ENCODE results near the gene NAV2. TPM values are rescaled to one million over a fixed set of nuclear protein-coding genes. Genes with fewer than 3 reads are reported as not detected.

Gene NAV2
- total RNA-seq, 1 donor from 2014 or later = 6.8 TPM

DNA sequence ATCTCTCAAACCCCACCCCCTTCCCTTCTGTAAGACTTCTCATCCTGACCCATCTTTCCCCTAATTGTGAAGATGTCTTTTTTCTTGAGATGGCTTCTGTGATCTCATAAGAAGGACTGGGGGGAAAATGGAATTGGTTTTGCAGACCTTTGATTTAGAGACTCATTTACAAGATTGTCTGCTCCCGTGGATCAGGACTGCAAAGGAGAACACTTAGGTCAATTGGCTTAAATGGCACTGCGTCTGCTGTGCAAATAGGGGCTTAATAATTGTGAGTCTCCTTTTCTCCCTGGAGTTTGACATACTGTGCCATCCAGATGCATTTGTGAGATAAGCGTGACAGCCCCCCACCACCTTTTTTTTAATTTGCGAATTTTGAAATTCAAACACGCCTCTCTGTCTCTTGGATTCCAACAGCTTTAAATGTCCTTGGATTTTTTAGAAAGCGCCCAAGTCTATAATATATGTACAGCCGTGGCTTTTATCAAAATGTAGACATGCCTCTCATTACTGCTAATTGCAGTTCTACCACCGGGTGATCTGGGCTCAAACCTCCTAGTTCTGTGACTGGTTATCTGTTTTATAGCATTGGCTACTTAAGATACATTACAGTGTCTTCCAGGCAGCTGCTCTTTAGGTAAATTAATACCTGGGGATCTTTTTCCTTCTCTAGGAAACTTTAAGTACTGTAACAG is 297.7 kb downstream of the NAV2 start:
- no peak for DNase-seq

DNA sequence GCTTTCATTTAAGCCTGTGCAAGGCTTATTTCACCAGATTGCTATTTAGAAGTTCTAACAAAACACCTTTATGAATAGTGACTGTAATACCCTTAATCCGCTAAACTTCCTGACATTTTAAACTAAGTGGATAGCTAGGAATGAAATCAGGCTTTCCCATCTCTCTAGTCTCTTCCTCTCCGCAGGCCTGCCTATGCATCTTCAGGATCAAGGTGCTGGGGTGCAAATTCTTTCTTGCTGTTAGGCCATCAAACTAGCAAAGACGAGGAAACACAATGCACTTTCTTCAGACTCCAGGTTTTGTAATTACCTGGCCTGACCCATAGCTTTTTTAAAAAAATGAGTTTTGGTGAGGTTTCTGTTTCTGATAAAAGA is 298.2 kb downstream of the NAV2 start:
- DNase-seq = no peak

DNA sequence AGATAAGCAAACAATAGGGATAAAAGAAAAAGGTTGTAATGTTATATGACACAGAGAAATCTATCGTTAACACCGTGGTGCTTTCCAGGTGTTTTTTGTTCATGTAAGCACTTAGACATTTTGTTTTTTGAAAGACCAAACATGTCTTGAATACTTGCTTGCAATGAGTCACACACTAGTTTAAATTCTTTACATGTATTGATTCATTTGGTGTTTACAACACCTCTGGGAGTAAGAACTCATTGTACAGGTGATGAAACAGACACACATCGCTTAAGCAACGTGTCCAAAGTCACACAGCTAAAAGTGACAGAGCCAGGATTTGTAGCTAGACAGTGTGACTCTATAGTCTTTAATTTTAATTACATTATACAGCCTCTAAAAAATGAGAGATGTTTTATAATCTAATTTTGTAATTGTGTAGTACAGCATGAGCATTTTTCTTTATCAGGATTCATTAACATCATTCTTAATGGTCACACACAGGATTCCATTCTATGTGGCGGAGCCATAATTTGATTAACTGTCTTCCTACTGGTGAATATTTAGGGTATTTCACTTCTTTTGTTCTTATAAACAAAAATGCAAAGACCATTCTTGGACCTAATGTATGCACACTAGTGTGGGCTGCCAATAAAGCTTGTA is 298.8 kb downstream of the NAV2 start:
- DNase-seq = no peak

DNA sequence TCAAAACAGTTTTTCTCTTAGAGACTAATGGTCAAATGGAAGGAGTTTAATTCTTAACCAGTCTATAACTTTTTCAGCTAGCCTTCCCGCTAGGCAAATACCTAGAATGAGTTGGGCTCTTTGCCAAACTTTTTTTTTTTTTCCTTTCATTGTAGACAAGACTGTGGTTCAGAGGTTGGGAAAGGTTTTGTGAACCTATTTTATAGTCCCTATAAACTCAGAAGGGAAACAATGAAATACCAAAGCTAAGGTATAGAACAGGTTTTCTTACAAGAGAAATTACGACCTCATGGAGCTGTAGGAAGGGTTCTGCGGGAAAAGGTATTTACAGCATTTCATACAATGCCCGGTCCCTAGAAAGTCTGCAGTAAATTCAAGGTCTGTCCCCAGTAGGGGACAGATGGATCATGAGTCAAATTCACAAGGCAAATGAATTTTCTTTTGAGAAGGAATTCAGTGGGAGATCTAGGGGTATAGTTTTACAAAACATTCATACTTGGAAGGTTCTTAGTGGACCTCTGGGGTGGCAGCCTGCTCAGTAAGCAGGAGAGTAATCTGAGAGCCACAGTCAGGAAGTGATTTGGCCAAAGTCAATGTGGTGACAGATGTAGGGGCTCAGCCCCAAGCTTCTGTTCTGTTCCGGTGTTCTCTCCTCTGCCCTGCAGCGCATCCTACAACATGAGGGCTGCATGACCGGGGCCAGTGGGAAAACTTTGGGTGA is 300.9 kb downstream of the NAV2 start:
- peak; percentile 61 for DNase-seq

DNA sequence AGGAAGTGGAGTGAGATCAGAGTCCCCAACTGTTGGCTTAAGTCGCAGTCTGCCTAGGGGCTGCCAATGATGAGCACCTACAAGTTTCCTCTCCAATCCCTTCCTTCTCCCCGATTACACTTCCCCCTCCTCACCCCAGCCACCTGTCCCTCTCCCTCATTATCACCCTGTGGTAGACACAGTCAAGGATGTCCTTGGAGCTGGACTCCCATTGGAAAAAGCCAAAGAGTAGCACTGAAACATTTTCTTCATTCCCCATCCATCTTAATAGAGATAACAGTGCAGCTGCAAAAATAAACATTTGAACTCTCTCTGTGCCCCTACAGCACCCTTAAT is 301.4 kb downstream of the NAV2 start:
- no peak for DNase-seq

DNA sequence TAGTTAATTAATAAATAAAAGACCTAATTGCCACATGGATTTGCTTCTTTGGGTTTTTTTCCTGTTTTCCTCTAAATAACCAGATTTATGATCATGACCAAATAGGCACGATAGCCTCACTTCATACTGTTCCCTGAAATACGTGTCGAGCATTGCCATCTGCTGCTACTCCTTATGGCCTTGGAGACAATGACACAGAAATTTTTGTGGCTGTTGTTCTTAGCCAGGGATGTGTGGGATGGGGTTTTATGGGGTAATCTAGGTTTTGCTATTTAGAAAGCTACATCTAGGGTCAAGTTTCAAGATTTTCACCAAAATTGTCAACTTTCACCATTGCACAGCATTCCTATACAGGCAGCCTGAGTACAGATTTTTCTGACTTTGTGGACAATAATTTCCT is 302.5 kb downstream of the NAV2 start:
- DNase-seq = no peak

DNA sequence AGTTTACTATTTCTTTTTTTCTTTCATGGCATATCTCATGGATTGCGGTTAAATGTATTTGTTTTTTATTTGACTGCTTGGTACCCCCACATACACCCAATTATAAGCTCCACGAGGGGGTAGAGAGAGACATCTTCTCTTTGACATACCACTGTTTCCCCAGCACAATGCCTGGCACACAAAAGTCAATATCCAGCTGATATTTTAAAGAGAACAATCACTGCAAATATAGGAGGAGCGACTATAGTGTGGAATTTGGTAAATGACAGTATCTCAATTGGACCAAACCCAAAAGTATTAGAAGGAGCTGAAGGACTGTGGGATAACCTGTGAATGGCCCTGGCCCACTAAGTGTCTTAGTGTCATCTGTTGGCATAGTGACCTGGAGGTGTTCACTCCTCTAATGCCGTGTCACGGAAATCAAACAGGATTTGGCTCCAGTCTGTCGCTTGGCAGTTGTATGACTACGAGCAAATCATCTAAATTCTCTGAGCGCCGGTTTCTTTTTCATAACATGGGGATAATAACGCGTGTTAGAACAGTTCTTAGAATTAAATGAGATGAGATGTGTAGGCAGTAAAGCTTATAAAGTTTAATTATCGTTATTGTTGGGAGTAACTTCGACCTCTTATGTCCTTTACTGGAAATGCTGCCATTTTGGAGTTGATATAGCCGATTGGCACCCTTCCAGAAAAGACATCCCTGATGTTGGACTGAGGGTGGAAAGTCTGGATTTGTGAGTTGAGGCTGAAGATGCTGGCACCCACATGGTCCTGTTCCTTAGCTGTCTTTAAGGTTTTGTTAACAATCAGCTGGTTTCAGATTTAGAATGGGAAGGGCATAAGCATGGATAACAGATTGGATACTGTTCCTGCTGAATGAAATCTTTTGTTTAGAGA is 303.1 kb downstream of the NAV2 start:
- DNase-seq = peak; percentile 43

DNA sequence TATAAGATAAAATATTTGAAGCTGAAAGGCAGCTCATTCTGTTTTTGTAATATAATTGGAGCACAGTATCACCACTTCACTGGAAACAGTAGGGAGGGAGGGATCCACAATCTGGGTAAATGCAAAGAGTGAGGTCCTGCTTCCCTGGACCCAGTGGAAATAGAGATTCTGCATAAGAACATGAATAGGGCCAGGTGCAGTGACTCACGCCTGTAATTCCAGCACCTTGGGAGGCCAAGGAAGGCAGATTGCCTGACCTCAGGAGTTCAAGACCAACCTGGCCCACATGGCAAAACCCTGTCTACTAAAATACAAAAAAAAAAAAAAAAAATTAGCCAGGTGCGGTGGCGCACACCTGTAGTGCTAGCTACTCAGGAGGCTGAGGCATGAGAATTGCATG is 303.9 kb downstream of the NAV2 start:
- no peak for DNase-seq

DNA sequence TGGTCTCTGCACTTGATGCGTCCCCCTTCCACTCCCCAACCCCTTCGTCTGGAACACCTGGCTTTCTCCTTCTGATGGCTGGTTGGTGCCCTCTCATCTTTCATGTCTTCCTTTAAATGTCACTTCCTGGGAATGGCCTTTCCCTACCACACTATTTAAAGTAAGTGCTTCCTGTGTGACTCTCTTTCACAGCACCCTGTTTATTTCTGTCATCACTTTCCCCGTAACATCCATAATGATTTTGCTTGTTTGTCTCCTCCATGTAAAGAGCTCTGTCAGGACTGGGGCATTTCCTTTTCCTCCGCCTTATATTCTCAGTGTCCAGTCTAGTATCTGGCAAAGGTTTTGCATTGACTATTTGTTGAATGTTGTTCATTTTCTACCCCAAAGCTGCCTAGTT is 304.7 kb downstream of the NAV2 start:
- no peak for DNase-seq

DNA sequence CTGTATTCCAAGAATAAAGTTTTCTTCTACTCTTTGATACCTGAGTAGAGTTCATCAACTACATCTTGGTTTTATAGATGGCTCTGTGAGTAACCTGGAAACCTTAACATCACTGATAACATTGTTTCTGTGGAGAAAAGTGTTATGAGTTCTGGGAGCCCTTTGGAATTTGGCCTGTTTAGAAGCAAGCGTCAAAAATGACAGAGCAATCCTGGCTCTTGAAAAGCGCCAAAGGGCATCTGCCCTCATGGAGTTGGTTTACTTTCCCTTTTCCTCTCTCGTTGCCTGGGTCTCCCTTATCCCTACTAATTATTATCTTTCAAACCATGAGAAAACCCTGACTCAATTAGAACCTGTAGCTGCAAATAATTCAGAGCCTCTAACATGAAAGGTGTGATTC is 307.6 kb downstream of the NAV2 start:
- DNase-seq = no peak

DNA sequence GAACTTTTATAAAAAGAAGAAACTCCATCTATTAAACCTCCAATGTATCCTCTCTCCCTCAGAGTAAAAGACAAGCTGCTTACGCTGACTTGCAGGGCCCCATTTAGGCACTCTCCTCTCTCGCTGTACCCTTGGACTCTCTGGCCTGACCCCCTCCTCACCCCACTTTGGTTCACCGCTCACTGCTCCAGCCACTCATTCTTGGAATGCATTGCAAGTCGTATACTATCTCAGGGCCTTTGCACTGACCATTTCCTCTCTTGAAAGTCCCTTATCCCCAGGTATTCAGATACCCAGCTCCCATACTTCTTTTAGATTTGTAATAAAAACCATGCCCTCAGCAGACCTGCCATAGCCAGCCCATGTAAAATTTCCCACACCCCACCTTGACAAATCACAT is 308.1 kb downstream of the NAV2 start:
- no peak for DNase-seq

DNA sequence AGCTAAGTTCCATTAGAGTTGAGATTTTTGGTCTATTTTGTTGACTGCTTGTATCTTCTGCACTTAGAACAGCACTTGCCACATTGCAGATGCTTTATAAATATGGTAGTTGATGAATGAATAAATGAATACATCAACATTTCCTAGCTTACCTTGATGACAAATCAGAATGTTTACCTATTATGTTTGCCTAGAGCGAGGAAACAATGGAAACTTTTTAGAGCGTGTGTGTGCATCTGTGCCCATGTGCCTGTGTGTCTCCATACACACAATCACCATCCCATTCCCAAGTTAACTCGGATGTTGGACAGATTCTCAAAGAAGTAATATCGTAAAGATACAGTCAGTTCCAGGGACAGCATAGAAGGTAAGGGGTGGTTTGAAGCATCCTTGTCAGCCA is 308.6 kb downstream of the NAV2 start:
- DNase-seq = no peak

DNA sequence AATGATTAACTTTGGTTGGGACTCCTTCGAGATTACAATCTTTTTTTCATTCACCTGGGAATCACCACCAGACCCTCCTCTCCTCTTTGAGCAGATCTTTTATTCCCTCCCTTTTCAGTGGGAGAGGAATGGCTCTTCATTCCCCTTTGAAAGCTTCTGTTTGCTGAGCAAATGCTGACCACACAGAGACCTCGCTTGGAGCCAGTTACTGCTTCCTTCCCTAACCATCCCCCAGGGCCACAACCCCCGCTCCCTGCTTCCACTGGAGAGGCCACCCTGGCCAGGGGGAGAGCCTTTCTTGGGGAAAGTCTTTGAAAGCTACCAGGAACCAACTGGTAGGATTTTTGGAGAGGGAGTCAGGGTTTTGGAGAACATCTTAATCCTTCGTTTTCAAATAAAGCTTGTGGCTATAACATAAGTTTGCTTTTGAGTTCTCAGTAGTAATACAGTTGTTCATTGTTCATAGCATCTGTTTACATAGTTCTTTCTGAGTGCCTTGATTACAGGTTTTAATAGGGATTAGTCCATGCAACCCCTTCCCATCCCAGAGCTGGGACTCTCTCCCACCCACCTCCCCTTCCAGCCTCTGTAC is 309.2 kb downstream of the NAV2 start:
- peak; percentile 56 for DNase-seq

DNA sequence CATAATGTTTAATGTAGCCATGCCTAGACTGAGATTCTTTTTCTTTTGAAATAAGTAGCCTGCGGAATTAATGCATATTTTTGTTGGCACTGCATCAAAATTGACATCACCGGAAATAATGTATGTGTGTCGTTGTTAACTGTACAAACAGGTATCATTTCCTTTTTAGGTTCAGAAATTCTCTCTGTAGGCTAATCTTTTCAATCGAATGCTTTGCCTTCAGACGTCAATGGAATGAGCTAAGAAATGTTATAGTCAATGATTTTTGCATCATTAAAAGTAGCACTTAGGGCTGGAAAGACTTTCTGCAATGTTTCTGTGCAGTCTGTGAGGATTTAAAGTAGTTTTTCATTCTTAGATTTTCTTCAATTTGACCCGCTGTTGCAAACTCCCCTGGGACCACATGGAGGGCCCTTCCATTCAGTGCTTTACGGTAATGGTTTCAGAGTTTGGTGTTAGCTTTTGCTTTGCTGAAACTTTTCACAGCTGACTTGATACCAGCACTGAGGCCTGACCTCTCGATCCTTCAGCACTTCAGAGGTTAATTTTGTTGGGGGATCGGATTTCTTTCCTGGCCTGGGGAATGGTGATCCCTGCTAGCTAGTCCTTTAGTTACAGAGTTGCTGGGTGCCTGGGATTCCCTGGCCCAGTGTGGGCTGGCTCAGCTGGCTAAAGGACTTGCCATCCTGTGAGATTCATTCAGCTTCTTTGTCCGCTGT is 309.9 kb downstream of the NAV2 start:
- DNase-seq = peak; percentile 78

DNA sequence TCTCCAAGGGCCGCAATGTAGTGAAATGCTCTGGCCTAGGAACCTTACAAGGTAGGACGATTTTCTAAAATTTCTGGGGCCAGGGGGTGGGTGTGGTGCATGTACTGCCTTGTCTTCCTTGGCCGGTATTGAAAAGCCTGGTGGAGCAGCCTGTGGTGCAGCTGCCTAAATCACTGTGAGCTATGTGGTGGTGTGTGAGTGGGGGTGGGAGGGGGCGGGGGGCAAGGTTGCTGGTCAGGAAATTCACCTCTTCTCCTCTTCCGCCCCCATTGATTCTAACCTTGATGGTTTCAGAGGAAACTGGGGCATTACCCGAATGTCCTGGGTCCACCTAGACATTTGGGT is 310.4 kb downstream of the NAV2 start:
- DNase-seq = no peak

DNA sequence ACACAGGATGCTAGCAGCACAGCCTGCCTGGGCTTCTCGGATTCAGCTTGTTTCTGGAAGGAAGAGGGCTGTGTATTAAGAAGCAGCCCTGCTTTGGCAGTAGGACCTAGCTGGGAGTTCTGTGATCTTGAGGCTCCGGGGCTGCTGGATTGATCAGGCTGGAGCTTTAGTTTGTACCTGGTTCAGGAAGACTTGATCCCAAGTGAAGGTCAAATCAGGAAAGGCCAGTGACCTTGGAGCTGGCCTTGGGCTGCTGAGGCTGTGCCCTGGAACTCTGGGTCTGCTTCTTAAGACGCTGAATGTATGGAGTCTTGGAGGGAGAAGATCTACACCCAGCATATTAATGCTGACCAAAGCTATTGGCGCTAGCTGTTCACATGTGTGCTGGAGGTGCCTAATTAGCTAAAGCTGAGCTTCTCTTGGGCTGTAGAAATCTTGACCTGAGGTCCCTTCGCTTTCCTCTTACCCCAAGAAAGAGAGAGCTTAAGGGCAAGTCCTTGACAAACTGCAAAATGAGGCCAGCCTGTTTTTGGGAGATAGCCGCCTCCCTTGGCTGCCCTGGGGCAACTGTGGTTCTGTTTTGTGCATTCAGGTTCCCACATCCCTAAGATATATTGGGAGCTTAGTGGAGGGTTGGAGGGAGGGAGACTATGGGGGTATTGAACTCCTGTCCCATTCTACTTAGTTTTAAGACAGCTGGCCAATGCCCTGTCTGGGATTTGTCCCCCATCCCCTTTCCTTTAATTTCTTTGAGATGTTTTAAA is 311.7 kb downstream of the NAV2 start:
- DNase-seq = no peak

DNA sequence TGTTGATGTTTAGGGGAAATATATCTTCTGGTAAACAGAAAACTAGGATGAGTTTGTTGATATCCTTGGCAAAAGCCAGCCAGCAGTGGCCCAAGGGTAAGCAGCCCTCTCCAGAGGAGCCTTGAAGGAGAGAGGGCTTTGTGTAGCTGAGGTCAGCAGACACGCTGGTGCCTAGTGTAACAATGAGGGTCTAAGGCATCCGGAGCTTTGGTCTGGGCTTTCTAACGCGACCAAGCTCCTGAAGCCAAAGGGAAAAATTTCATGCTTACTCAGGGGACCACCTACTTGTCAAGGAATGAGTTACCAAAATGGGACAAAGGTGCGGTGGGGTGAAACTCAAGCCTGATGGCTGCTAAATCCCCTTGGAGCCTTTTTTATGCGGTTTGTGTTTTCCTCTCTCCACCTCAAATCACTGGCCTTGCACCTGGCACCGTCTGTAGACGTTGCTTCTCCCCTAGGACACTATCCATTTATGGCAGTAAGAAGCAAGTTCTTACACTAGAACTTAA is 312.7 kb downstream of the NAV2 start:
- DNase-seq = no peak

DNA sequence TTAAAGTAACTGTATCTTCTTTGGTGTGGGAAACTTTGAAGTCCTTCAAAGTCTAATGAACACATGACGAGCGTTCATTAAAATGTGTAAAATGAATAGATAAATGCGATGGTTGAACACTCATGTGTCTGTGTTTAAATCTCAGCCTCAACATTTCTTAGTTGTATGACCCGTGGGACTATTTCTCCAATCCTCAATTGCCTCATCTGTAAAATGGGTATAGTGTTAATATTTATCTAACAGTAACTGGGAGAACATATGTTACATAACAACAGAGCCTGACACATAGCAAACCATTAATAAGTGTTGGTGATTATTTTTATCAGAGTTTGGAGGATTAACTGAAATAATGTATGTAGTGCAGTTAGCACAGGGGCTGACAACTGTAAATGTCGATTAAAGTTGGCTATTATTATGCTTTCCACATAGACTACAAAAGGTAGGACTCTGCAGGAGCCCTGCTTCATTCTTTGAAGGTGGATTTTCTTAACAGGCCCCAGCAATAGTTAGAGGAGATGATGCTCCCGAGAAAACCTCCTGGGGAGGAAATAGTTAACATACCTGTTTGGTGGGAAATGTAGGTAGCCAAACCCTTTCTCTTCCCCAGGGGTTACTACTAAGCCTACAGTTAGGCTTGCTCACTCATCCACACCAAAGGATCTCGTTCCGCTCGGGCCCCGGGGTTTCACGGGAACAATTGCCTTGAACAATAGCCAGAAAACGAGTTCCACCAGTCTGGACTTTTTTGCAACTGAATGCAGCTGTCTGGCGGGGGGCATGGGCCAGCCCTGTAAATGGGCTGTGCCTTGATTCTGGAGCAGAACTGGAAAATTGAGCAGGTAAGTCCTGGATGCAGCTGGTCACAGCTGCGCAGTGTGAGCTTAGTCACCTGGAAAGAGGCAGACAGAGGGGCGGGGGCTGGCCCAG is 314.3 kb downstream of the NAV2 start:
- DNase-seq = no peak

DNA sequence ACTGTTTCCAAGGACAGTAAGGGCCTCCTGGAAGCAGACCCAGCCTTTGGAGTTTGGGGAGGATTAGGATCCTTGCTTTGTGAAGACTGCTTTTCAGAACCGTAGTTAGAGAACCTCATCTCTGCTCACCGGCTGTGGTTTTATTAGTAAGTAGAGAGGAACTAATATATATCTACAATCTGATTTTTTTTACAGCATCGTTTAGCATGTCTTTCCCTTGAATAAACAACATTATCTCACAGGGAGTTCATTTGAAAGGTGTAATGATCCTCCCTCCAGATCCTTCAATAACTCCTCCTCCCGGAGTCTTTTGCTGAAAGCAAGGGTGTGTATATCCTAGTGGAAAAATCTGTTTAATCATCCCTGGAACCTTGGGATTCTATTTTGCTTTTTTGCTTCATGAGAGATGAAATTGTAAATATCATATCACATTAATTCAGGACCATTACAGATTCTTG is 314.9 kb downstream of the NAV2 start:
- no peak for DNase-seq

DNA sequence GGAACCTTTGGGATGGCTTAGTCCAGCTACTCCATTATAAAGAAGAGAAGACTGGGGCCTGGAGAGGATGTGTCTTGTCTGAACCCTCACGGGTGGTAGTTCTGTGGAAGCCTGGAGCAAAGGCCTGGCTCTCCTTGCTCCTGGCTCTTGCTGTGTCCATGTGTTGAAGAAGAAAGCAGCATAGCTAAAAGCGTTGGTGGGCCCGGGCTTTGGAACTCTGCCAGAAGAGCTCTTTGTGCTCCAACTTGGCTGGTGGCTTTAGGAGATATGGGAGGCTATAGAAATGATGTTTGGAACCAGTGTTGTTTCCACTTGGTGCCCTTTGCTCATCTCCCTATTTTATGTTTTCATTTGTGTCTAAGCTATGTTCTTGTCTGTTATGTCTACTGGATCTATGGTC is 316.6 kb downstream of the NAV2 start:
- no peak for DNase-seq
